ENCODE results near the gene TMEM95.

DNA sequence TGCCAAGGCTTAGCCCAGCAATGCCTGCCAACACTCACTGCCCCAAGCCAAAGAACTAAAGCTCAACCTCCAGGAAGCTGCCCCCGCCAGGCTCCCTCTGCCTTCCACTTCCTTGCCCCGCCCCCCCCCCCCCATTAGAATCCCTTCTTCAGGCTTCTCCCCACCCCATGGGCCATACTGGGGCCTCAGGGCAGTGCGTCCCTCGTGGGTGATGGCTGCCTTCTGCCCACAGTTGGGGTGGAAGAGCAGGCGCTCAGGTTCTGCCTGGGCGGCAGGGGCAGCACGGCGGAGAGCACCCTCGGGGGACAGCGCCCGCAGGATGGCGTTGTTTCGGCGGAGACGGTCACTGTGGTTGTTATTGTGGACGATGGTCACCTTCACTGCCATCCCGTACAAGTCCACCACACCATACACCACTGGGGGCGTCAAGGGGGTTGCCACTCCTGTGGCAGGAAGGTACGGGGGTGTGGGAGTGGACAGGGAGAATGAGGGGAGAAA lies 29.9 kb upstream of the TMEM95 start:
- TF ChIP-seq SIN3A (IDR thresholded peaks at IDR 0.05; ENCODE audit: low read depth), result no peak
- TF ChIP-seq, protein P1, sequence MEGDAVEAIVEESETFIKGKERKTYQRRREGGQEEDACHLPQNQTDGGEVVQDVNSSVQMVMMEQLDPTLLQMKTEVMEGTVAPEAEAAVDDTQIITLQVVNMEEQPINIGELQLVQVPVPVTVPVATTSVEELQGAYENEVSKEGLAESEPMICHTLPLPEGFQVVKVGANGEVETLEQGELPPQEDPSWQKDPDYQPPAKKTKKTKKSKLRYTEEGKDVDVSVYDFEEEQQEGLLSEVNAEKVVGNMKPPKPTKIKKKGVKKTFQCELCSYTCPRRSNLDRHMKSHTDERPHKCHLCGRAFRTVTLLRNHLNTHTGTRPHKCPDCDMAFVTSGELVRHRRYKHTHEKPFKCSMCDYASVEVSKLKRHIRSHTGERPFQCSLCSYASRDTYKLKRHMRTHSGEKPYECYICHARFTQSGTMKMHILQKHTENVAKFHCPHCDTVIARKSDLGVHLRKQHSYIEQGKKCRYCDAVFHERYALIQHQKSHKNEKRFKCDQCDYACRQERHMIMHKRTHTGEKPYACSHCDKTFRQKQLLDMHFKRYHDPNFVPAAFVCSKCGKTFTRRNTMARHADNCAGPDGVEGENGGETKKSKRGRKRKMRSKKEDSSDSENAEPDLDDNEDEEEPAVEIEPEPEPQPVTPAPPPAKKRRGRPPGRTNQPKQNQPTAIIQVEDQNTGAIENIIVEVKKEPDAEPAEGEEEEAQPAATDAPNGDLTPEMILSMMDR (IDR thresholded peaks at IDR 0.05 in 2 of 3, conservative IDR thresholded peaks at IDR 0.05 in 1 of 3; ENCODE audit: borderline replicate concordance in 1 of 3, insufficient read depth in 1 of 3, low read depth in 2 of 3, low read length in 2 of 3), result no peak
- no peak for TF ChIP-seq POLR2A (IDR thresholded peaks at IDR 0.05; ENCODE audit: borderline replicate concordance, extremely low read depth, insufficient read depth, insufficient read length)
- TF ChIP-seq POLR2AphosphoS5 (IDR thresholded peaks at IDR 0.05; ENCODE audit: low read depth, low read length), result no peak
- no peak for TF ChIP-seq SRF (IDR thresholded peaks at IDR 0.05; ENCODE audit: low read depth)
- TF ChIP-seq ZFX (IDR thresholded peaks at IDR 0.05), result no peak
- no peak for TF ChIP-seq EZH2 (IDR thresholded peaks at IDR 0.05)
- TF ChIP-seq, protein P2, sequence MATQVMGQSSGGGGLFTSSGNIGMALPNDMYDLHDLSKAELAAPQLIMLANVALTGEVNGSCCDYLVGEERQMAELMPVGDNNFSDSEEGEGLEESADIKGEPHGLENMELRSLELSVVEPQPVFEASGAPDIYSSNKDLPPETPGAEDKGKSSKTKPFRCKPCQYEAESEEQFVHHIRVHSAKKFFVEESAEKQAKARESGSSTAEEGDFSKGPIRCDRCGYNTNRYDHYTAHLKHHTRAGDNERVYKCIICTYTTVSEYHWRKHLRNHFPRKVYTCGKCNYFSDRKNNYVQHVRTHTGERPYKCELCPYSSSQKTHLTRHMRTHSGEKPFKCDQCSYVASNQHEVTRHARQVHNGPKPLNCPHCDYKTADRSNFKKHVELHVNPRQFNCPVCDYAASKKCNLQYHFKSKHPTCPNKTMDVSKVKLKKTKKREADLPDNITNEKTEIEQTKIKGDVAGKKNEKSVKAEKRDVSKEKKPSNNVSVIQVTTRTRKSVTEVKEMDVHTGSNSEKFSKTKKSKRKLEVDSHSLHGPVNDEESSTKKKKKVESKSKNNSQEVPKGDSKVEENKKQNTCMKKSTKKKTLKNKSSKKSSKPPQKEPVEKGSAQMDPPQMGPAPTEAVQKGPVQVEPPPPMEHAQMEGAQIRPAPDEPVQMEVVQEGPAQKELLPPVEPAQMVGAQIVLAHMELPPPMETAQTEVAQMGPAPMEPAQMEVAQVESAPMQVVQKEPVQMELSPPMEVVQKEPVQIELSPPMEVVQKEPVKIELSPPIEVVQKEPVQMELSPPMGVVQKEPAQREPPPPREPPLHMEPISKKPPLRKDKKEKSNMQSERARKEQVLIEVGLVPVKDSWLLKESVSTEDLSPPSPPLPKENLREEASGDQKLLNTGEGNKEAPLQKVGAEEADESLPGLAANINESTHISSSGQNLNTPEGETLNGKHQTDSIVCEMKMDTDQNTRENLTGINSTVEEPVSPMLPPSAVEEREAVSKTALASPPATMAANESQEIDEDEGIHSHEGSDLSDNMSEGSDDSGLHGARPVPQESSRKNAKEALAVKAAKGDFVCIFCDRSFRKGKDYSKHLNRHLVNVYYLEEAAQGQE (IDR thresholded peaks at IDR 0.05; ENCODE audit: low read depth), result no peak
- no peak for TF ChIP-seq JUND (IDR thresholded peaks at IDR 0.05)
- no peak for TF ChIP-seq YY1 (IDR thresholded peaks at IDR 0.05; ENCODE audit: extremely low read depth, insufficient replicate concordance, low read depth, low read length)
- TF ChIP-seq ZNF274 (IDR thresholded peaks at IDR 0.05; ENCODE audit: low read depth, low read length), result no peak
- no peak for TF ChIP-seq RAD21 (IDR thresholded peaks at IDR 0.05; ENCODE audit: low read depth)
- no peak for TF ChIP-seq EZH2phosphoT487 (IDR thresholded peaks at IDR 0.05; ENCODE audit: borderline replicate concordance)
